HepG2 (cell line): ENCODE data around the gene CASKIN2.
A peak's percentile ranks its signal among the peaks of the same experiment; 100 is the strongest.

Experiments used
- ATRX ChIP-seq: sonication (generic); formaldehyde crosslinking; IDR thresholded peaks from 2 replicates; pipeline ENCODE4 v1.4.0; 2020; ENCODE audit warnings: missing genetic modification reagents, borderline replicate concordance
- CTCF ChIP-seq: sonication (generic); formaldehyde crosslinking; IDR thresholded peaks from 2 replicates; pipeline ENCODE4 v1.5.0; 2020; ENCODE audit warnings: mild to moderate bottlenecking, missing genetic modification reagents, moderate library complexity
- EP300 ChIP-seq, 3 experiments: sonication (generic) in 1 of 3; formaldehyde crosslinking in 1 of 3; IDR thresholded peaks; 2 replicates each; pipeline versions ENCODE4 v1.5.1 to v1.6.1; 2011 to 2020; ENCODE audit warnings: low read depth in 2 of 3, low read length in 2 of 3, borderline replicate concordance in 1 of 3, improper control_type of control experiment in 1 of 3, mild to moderate bottlenecking in 1 of 3, missing genetic modification reagents in 1 of 3, moderate library complexity in 1 of 3
- FOXJ3 ChIP-seq: sonication (generic); formaldehyde crosslinking; IDR thresholded peaks from 2 replicates; pipeline ENCODE4 v1.4.0; 2020; ENCODE audit warnings: missing genetic modification reagents, mild to moderate bottlenecking, borderline replicate concordance
- KLF6 ChIP-seq: IDR thresholded peaks from 2 replicates; pipeline ENCODE4 v1.8.0; 2016; ENCODE audit warnings: missing biosample characterization, missing genetic modification reagents
- MLXIP ChIP-seq: sonication (generic); formaldehyde crosslinking; IDR thresholded peaks from 2 replicates; pipeline ENCODE4 v1.9.0; 2021; ENCODE audit warnings: missing genetic modification reagents, borderline replicate concordance
- POLR2A ChIP-seq, 2 experiments: IDR thresholded peaks; 2 replicates each; pipeline ENCODE4 v1.6.1; 2011; ENCODE audit warnings: low read depth in 2 of 2, low read length in 2 of 2, mild to moderate bottlenecking in 1 of 2, moderate library complexity in 1 of 2; ENCODE audit not compliant: insufficient read depth in 1 of 2
- SIN3A ChIP-seq: IDR thresholded peaks from 2 replicates; pipeline ENCODE4 v1.6.1; 2011; ENCODE audit warnings: low read depth, mild to moderate bottlenecking, control low read depth, low read length, borderline replicate concordance
- ZFP37 ChIP-seq: sonication (generic); formaldehyde crosslinking; IDR thresholded peaks from 2 replicates; pipeline ENCODE4 v1.4.0; 2020; ENCODE audit warnings: missing genetic modification reagents, borderline replicate concordance
- ZKSCAN1 ChIP-seq: fragments of 150-350 bp; IDR thresholded peaks from 2 replicates; pipeline ENCODE4 v1.6.1; 2014; ENCODE audit warnings: low read length
- ZNF503 ChIP-seq: sonication (generic); formaldehyde crosslinking; IDR thresholded peaks from 2 replicates; pipeline ENCODE4 v1.4.0; 2020; ENCODE audit warnings: missing genetic modification reagents
- ZNF773 ChIP-seq: sonication (generic); formaldehyde crosslinking; IDR thresholded peaks from 2 replicates; pipeline ENCODE4 v1.4.0; 2020; ENCODE audit warnings: missing genetic modification reagents, borderline replicate concordance
- ZNF883 ChIP-seq: sonication (generic); formaldehyde crosslinking; IDR thresholded peaks from 2 replicates; pipeline ENCODE4 v1.5.1; 2020; ENCODE audit warnings: mild to moderate bottlenecking, missing genetic modification reagents; ENCODE audit errors: not compliant biosample characterization

- peak; percentile 54; the same call in 1 of the 2 replicates for TF ChIP-seq ZFP37 (CRISPR knock-in tag)
- TF ChIP-seq CTCF = peak; percentile 88
- no peak for TF ChIP-seq ATRX
- no peak for TF ChIP-seq ZNF773 (CRISPR knock-in tag)
- peak in 1 of 2 experiments; percentile 32; a peak in 2 of 4 replicates for TF ChIP-seq EP300 (IDR thresholded peaks at IDR 0.05; ENCODE audit: low read depth in 2 of 2, low read length in 2 of 2)
- peak; percentile 28; the same call in 1 of the 2 replicates for TF ChIP-seq EP300 (CRISPR knock-in tag; IDR thresholded peaks at IDR 0.05; ENCODE audit: borderline replicate concordance)
- 0 out of 2 replicates have a peak, but pooled peaks have one; percentile 15 for TF ChIP-seq ZKSCAN1
- peak; percentile 30; the same call in 1 of the 2 replicates for TF ChIP-seq FOXJ3 (CRISPR knock-in tag)
- no peak for TF ChIP-seq MLXIP (CRISPR knock-in tag)
- TF ChIP-seq KLF6 (CRISPR knock-in tag) = 0 out of 2 replicates have a peak, but pooled peaks have one; percentile 33
- no peak for TF ChIP-seq ZNF883 (CRISPR knock-in tag)
- peak in 1 of 2 experiments; percentile 69; a peak in 2 of 4 replicates for TF ChIP-seq POLR2A (IDR thresholded peaks at IDR 0.05; ENCODE audit: insufficient read depth in 1 of 2, low read depth in 2 of 2, low read length in 2 of 2)
- no peak; the same call in none of the 2 replicates for TF ChIP-seq ZNF503 (CRISPR knock-in tag)
- TF ChIP-seq SIN3A = no peak; the same call in 1 of the 2 replicates
Observed at GRCh38 chr17:75524970-75525805, 9.9 kb upstream of the CASKIN2 start, which contains the start of gene LLGL2.
